22Rv1 (cell line): ENCODE measurements around the gene CTTNBP2.

Experiments used
- H3K27ac ChIP-seq: fragments of 450-650 bp; 2 replicates; pipeline ENCODE4 v1.5.1; 2017
- CTCF ChIP-seq: fragments of 450-650 bp; IDR thresholded peaks from 2 replicates; pipeline ENCODE4 v1.5.1; 2017; ENCODE audit warnings: mild to moderate bottlenecking
- ZFX ChIP-seq: fragments of 450-650 bp; IDR thresholded peaks from 2 replicates; pipeline ENCODE4 v1.6.1; 2017; ENCODE audit warnings: antibody characterized with exemption, borderline replicate concordance

CTTNBP2 gene

GRCh38 chr7:117682681-117683385, 190.4 kb downstream of the CTTNBP2 start:
- no peak overlapping the region for H3K27ac ChIP-seq
- TF ChIP-seq CTCF (no peak), ZFX (no peak)

GRCh38 chr7:117679120-117679519, 194.1 kb downstream of the CTTNBP2 start:
- H3K27ac ChIP-seq: no peak overlapping the region
- TF ChIP-seq ZFX (no peak), CTCF (no peak)

- H3K27ac ChIP-seq: no peak overlapping the region
- TF ChIP-seq CTCF: no peak
- no peak for TF ChIP-seq ZFX
Observed at GRCh38 chr7:117675497-117676435, 197.5 kb downstream of the CTTNBP2 start.

GRCh38 chr7:117674617-117675016, 198.6 kb downstream of the CTTNBP2 start:
- no peak overlapping the region for H3K27ac ChIP-seq
- TF ChIP-seq CTCF (no peak), ZFX (no peak)

GRCh38 chr7:117673839-117674238, 199.4 kb downstream of the CTTNBP2 start:
- TF ChIP-seq CTCF: peak; percentile 73
- no peak for TF ChIP-seq ZFX
- H3K27ac ChIP-seq: no peak overlapping the region

GRCh38 chr7:117673367-117673766, 199.9 kb downstream of the CTTNBP2 start:
- no peak overlapping the region for H3K27ac ChIP-seq
- TF ChIP-seq CTCF (no peak), ZFX (no peak)

GRCh38 chr7:117672453-117672852, 200.8 kb downstream of the CTTNBP2 start:
- H3K27ac ChIP-seq: no peak overlapping the region
- TF ChIP-seq CTCF (no peak), ZFX (no peak)
